ENCODE measurements around the gene NOB1.
"Not testable (repeated sequence)": the region's sequence is repeated elsewhere in the genome, so short reads cannot be mapped to it uniquely, and the experiment has no call there.

Gene NOB1

DNA sequence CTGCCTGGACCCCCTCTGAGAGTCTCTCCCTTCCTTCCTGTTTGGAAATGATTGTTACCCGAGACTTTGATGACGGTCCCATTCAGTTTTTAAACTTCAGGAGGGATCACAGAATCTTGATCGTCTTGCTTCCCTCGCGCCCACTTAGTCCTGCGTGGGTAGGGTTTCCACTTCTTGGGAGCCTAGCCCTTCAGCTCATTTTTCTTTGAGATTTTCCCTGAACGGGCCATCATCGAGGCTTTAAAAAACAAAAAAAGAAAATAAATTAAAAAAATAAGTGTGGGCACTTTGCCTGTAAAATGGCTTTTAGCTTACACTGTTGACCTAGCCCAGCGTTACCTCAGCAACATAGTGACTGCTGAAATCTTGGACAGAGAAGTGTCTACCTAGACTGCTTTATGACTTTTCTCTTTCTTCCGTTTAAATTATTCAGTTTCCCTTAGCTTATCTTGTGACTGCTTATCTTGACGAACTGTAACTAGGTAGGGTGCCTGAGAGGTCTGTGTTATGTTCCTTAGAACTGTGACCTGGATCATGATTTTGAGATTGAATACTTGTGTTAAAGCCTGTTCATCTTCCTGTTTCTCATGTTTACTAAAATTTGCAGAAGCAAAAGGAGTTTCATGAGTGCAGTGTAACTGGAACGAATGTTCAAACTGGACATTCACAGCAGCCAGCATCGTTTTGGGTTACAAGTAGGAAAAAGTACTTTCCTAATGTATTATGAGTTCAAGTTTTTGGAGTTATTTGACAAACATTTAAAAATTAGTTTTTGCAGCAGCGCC, 8.3 kb upstream of the NOB1 start:
- DNase-seq (ENCODE audit: insufficient read length, low spot score) (no peak), FAIRE-seq (no peak)
- TF ChIP-seq POLR2A (IDR thresholded peaks at IDR 0.05; ENCODE audit: low read depth, low read length): no peak
- TF ChIP-seq PAX5 (IDR thresholded peaks at IDR 0.05; ENCODE audit: insufficient read depth, low read length, severe bottlenecking): no peak
- TF ChIP-seq TAF1 (IDR thresholded peaks at IDR 0.05; ENCODE audit: low read depth, low read length): no peak
- no peak for TF ChIP-seq POLR2AphosphoS5 (IDR thresholded peaks at IDR 0.05; ENCODE audit: low read depth, low read length)
- no peak for TF ChIP-seq SPI1 (IDR thresholded peaks at IDR 0.05; ENCODE audit: low read depth, low read length)
- TF ChIP-seq POU2F2 (IDR thresholded peaks at IDR 0.05; ENCODE audit: low read depth, low read length): no peak

DNA sequence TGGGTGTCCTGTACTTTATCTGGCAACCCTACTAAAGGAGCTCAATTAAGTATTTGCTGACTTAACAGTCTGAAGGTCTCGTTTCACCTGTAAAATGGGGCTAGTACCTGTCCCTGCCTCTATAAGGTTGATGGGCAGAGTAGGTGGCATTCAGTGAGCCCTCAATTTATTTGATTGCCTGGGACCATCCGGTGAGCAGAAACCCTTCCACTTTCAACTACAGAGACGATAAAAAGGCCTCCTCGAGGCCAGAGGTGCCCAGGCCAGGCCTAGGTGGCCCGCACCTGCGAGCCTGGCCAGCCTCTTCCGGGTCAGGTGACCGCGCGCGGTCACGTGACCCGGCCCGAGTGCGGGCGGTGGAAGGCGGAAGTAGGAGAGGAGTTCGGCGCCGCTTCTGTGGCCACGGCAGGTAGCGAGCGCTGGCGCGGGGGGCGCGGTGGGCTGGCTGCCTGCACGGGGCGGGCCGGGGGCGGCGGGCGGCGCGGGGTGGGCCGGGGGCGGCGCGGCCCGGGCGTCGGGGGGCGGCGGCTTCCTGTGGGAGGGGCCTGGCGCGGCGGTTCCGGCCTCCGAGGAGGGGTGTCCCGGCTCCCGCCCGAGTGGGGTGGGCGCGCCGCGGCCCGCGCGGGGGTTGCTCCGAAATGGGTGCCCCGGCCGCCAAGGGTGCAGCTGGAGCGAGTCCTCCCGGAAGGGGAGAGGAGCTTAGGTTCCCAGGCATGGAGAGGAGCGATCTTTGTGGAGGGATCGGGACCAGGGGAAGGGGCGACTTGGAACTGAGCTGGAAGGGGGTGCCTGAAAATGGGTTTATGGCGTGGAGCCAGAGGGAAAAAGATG, 7.5 kb upstream of the NOB1 start, which contains the start of gene WWP2:
Gene WWP2, plus strand, starts transcription at position 350 of the 831 bp plus-strand sequence. CDS start 24,679 bp downstream, outside the sequence.
- peak; percentile 83 for TF ChIP-seq POLR2AphosphoS5 (IDR thresholded peaks at IDR 0.05; ENCODE audit: low read depth, low read length)
- peak; percentile 29; the same call in 1 of the 2 replicates for TF ChIP-seq POU2F2 (IDR thresholded peaks at IDR 0.05; ENCODE audit: low read depth, low read length)
- TF ChIP-seq POLR2A (IDR thresholded peaks at IDR 0.05; ENCODE audit: low read depth, low read length): peak; percentile 87
- TF ChIP-seq SPI1 (IDR thresholded peaks at IDR 0.05; ENCODE audit: low read depth, low read length): no peak
- DNase-seq (ENCODE audit: insufficient read length, low spot score) (peak; percentile 79), FAIRE-seq (peak; percentile 83)

DNA sequence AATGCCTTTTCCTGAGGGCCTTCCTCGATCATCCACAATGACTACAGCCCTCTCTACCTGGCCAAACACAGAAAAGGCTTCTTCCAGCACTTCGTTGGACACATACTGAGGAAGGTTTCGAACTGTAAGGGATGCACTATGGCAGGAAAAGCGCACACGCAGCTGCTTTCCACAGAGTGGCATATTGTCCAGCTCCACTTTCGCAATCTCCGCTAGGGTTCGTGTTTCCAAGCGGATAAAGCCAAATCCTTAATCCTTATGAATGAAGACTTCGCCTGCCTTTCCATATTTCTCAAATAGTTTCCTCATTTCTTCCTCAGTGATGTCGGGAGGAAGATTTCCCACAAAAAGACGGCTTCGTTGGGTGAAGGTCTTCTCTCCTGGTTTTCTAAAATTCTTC, 2.6 kb upstream of the NOB1 start:
- FAIRE-seq: not testable (repeated sequence)

DNA sequence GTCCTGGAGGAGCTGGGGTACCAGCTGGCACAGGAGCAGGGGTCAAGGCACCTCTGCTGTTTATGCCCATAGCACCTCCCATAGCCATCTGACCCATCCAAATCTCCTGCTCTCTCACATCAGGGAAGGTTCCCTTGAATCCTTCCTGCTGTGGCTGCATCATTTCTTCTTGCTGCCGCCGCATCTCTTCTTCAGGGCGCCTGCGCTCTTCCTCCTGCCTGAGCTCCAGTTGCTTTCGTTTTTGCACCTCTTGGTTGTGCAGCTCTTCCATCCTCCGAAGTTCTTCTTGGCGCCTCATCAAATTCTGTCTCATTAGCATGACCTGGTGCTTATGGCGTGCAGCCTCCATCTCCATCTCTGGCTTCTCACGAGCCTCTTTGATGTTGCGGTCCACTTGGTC, 2.0 kb upstream of the NOB1 start:
- no peak for TF ChIP-seq POLR2AphosphoS5 (IDR thresholded peaks at IDR 0.05; ENCODE audit: low read depth, low read length)
- no peak for TF ChIP-seq POLR2A (IDR thresholded peaks at IDR 0.05; ENCODE audit: low read depth, low read length)
- TF ChIP-seq PAX5 (IDR thresholded peaks at IDR 0.05; ENCODE audit: insufficient read depth, low read length, severe bottlenecking): no peak
- FAIRE-seq: no peak
- no peak for DNase-seq (ENCODE audit: insufficient read length, low spot score)

More for the DNA sequence above, 2.6 kb upstream of the NOB1 start:
- not testable (repeated sequence) for DNase-seq (ENCODE audit: insufficient read length, low spot score)

DNA sequence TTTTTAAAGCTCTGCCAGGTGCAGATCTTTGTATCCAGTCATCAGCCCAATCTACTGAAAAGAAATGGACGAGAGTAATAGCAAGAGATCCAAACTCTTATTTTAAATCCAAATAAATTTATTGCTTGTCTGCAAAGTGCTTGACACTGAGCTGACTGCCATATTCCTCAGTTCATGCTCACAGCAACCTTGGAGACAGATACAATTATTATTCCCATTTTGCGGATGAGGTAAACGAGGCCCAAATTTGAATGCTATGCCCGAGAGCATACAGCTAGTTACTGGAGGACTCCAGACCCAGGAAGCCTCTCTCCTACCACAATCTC, 620 bp downstream of the NOB1 start:
- TF ChIP-seq POLR2AphosphoS5 (IDR thresholded peaks at IDR 0.05; ENCODE audit: low read depth, low read length): no peak
- no peak for TF ChIP-seq POU2F2 (IDR thresholded peaks at IDR 0.05; ENCODE audit: low read depth, low read length)
- no peak for TF ChIP-seq TAF1 (IDR thresholded peaks at IDR 0.05; ENCODE audit: low read depth, low read length)
- no peak for TF ChIP-seq PAX5 (IDR thresholded peaks at IDR 0.05; ENCODE audit: insufficient read depth, low read length, severe bottlenecking)
- no peak for TF ChIP-seq SPI1 (IDR thresholded peaks at IDR 0.05; ENCODE audit: low read depth, low read length)
- no peak for TF ChIP-seq POLR2A (IDR thresholded peaks at IDR 0.05; ENCODE audit: low read depth, low read length)
- FAIRE-seq: no peak

DNA sequence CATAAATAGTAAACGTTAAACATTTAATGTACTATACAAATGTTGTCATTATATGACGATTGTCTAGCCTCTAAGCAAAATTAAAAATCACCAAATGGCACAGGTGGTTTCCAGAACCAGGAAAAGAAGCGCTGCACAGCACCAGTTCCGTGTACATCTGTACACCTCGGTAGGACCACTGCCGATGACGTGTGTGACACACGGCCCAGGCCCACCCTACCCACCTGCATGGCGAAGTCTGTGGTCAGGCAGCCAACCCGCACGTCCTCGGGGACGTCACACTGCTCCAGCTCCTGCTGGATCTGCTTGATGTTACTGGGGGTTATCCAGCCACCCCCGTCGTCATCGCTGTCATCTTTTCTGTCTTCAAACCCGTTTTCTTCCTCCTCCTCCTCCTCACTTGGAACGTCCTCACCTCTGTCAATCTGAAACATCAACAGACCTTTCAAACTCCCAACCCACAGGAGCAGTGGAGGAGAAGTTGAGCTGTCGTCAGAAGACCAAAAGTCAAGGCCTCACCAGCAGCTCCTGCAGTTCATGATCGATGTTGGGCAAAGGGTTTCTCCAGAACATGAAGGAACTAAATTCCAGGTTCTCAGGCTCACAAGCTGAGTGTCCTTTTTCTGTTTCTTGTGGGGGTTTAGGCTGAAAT, 5.9 kb downstream of the NOB1 start:
- DNase-seq (ENCODE audit: insufficient read length, low spot score): no peak

More for the DNA sequence above, 620 bp downstream of the NOB1 start:
- DNase-seq (ENCODE audit: insufficient read length, low spot score): no peak

DNA sequence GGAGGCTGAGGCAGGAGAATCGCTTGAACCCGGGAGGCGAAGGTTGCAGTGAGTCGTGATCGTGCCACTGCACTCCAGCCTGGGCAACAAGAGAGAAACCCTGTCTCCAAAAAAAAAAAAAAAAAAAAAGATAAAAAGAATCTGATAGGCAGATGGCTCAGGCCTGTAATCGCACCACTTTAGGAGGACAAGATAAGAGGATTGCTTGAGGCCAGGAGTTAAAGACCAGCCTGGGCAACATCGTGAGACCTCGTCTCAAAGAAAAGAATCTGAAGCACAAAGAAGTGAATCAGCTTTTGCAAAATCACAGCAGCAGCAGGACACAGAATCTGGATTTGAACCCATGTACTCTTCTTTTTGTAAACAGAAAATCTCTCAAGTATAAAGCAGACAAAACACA, 7.6 kb downstream of the NOB1 start:
- TF ChIP-seq POLR2A (IDR thresholded peaks at IDR 0.05; ENCODE audit: low read depth, low read length) (no peak), POU2F2 (IDR thresholded peaks at IDR 0.05; ENCODE audit: low read depth, low read length) (no peak), PAX5 (IDR thresholded peaks at IDR 0.05; ENCODE audit: insufficient read depth, low read length, severe bottlenecking) (no peak), POLR2AphosphoS5 (IDR thresholded peaks at IDR 0.05; ENCODE audit: low read depth, low read length) (no peak), TAF1 (IDR thresholded peaks at IDR 0.05; ENCODE audit: low read depth, low read length) (no peak), SPI1 (IDR thresholded peaks at IDR 0.05; ENCODE audit: low read depth, low read length) (no peak)
- DNase-seq (ENCODE audit: insufficient read length, low spot score) (no peak), FAIRE-seq (no peak)

More for the DNA sequence above, 5.9 kb downstream of the NOB1 start:
- TF ChIP-seq POU2F2 (IDR thresholded peaks at IDR 0.05; ENCODE audit: low read depth, low read length) (no peak), POLR2AphosphoS5 (IDR thresholded peaks at IDR 0.05; ENCODE audit: low read depth, low read length) (0 out of 2 replicates have a peak, but pooled peaks have one; percentile 34), POLR2A (IDR thresholded peaks at IDR 0.05; ENCODE audit: low read depth, low read length) (0 out of 2 replicates have a peak, but pooled peaks have one; percentile 38), TAF1 (IDR thresholded peaks at IDR 0.05; ENCODE audit: low read depth, low read length) (no peak), SPI1 (IDR thresholded peaks at IDR 0.05; ENCODE audit: low read depth, low read length) (no peak)
- FAIRE-seq: no peak

DNA sequence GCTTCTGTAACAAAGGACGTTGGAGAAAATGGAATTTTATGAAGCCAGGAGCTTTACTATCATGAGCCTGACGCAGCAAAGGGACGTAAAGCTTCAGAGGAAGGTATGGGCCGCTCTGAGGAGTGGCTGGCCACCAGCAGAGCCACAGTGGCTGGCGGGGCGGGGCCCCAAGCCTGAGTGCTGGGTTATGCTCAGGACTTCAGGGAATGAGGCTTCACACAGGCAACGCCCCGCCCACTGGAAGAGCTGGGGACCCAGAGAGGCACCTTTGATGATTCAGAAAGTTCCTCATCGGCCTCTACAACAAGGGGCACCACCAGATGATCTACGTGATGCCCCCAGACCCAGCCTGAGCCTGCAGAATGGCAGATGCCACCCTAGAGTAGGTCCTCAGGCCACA, 8.8 kb downstream of the NOB1 start:
- TF ChIP-seq POLR2AphosphoS5 (IDR thresholded peaks at IDR 0.05; ENCODE audit: low read depth, low read length) (no peak), PAX5 (IDR thresholded peaks at IDR 0.05; ENCODE audit: insufficient read depth, low read length, severe bottlenecking) (no peak), POU2F2 (IDR thresholded peaks at IDR 0.05; ENCODE audit: low read depth, low read length) (no peak), POLR2A (IDR thresholded peaks at IDR 0.05; ENCODE audit: low read depth, low read length) (no peak), TAF1 (IDR thresholded peaks at IDR 0.05; ENCODE audit: low read depth, low read length) (no peak), SPI1 (IDR thresholded peaks at IDR 0.05; ENCODE audit: low read depth, low read length) (no peak)
- no peak for FAIRE-seq
- DNase-seq (ENCODE audit: insufficient read length, low spot score): no peak

DNA sequence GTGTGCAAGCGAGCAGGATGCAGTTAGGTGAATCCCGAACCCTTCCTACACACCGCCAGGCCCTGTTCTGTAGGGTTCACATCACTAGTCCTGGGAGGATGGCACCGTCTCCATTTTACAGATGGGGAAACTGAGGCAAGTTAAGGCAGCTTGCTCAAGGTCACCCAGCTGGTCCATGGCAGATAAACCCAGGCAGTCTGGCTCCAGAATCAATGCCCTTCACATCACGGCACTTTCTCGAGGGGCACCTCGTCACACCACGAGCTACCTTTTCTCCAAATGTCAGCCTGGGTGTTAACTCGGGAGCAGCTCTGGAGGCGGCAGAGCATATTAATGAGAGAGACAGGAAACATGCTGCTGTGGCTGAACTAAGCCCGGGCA, 9.5 kb downstream of the NOB1 start:
- no peak for DNase-seq (ENCODE audit: insufficient read length, low spot score)
- TF ChIP-seq PAX5 (IDR thresholded peaks at IDR 0.05; ENCODE audit: insufficient read depth, low read length, severe bottlenecking) (no peak), POLR2A (IDR thresholded peaks at IDR 0.05; ENCODE audit: low read depth, low read length) (peak; percentile 21; the same call in 1 of the 2 replicates), POLR2AphosphoS5 (IDR thresholded peaks at IDR 0.05; ENCODE audit: low read depth, low read length) (peak; percentile 42; the same call in 1 of the 2 replicates)
- no peak for FAIRE-seq

Data from GM12891 (cell line).